ENCODE results near the gene PEX26.
"Not testable (repeated sequence)": the region's sequence is repeated elsewhere in the genome, so short reads cannot be mapped to it uniquely, and the experiment has no call there.

Gene PEX26

DNA sequence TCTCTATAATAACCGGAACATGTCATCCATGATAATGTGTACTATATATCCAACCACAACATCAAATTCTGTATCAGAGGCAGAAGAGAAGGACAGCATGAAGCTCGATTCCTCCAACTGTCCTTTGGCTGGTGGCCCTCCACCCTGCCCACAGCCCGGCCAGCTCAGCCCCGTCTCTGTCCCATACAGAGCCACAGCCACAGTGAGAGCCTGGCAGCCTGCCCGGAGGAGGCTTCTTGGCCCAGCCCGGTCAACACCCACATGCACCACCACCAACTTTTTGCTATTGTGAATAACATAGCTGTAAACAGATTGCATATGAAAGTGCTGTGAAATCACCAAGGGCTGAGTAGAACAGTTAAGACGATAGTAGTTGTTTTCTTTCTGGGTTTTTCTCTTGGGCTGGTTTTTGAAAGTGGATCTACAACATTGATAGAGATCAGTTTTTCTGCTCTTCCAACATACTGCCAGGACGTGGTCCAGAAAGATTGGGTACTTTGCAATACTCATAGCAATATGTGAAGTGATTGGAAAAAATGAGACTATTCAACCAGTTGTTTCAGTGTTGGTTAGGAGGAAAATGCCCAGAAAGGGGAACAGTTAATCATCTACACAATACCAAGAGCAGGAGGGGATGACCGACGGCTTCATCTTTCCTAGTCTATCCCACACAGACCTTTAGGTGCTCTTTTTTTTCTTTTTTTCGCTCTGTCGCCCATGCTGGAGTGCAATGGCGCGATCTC is 25.9 kb downstream of the PEX26 start:
- DNase-seq: no peak

GRCh38 chr22:18104566-18104965 is 26.8 kb downstream of the PEX26 start:
- DNase-seq: no peak

DNA sequence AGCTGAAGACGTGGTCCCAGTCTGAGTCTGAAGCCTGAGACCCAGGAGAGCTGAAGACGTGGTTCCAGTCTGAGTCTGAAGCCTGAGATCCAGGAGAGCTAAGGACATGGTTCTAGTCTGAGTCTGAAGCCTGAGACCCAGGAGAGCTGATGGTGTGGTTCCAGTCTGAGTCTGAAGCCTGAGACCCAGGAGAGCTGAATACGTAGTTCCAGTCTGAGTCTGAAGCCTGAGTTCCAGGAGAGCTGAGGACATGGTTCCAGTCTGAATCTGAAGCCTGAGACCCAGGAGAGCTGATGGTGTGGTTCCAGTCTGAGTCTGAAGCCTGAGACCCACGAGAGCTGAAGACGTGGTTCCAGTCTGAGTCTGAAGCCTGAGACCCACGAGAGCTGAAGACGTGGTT is 28.2 kb downstream of the PEX26 start:
- not testable (repeated sequence) for DNase-seq

DNA sequence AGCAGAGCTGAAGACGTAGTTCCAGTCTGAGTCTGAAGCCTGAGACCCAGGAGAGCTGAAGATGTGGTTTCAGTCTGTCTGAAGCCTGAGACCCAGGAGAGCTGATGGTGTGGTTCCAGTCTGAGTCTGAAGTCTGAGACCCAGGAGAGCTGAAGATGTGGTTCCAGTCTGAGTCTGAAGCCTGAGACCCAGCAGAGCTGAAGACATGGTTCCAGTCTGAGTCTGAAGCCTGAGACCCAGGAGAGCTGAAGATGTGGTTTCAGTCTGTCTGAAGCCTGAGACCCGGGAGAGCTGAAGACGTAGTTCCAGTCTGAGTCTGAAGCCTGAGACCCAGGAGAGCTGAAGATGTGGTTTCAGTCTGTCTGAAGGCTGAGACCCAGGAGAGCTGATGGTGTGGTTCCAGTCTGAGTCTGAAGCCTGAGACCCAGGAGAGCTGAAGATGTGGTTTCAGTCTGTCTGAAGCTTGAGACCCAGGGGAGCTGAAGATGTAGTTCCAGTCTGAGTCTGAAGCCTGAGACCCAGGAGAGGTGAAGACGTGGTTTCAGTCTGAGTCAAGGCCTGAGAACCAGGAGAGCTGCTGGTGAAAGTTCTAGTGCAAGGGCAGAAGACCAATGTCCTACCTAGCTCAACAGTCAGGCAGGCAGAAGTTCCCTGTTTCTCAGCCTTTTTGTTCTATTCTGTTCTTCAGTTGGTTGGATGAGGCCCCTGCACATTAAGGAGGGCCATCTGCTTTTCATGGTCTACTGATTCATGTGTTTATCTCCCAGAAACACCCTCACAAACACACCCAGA is 29.0 kb downstream of the PEX26 start:
- DNase-seq: not testable (repeated sequence)

GRCh38 chr22:18108187-18108586 is 30.4 kb downstream of the PEX26 start:
- DNase-seq: no peak

DNA sequence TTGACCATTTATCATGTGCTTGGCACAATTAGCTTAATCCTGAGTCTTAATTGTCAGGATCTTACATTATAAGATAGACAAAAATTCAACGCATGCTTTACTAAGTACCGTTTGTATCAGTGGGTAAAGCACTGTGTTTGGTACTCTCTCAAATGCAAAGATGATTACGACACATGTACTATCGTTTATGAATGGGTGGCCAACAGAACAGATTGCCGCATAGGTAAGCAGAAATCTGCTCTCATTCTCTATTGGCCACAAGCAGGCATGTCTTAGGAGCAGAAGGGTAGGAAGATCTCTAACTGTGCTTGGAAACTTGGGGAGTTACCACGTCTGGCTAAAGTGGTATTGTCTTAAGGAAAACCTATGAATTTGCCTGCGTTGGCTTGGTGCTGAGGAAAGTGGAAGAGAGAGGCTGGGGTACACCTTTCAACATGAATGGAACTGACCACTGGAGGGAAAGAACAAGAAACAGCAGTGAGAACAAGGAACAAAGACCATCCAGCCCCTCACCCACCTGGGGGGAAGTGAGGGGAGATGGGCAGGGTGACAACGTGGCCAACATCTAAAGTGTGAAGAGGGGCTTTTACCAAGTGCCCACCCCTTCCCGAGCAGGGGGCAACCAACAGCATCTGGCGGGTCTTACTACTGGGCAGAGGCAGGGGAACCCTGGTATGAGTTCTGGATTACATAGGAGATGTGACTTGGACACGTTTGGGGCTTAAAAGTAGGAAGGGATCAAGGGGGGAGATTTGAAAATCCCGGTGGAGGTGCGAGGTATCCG is 31.8 kb downstream of the PEX26 start:
- DNase-seq: no peak

GRCh38 chr22:18110194-18110953 is 32.6 kb downstream of the PEX26 start, which contains the start of gene TUBA8:
TSS of gene TUBA8 (plus strand) at chr22:18110809. CDS start at chr22:18110866, 57 bp downstream.
- DNase-seq: peak; percentile 4

DNA sequence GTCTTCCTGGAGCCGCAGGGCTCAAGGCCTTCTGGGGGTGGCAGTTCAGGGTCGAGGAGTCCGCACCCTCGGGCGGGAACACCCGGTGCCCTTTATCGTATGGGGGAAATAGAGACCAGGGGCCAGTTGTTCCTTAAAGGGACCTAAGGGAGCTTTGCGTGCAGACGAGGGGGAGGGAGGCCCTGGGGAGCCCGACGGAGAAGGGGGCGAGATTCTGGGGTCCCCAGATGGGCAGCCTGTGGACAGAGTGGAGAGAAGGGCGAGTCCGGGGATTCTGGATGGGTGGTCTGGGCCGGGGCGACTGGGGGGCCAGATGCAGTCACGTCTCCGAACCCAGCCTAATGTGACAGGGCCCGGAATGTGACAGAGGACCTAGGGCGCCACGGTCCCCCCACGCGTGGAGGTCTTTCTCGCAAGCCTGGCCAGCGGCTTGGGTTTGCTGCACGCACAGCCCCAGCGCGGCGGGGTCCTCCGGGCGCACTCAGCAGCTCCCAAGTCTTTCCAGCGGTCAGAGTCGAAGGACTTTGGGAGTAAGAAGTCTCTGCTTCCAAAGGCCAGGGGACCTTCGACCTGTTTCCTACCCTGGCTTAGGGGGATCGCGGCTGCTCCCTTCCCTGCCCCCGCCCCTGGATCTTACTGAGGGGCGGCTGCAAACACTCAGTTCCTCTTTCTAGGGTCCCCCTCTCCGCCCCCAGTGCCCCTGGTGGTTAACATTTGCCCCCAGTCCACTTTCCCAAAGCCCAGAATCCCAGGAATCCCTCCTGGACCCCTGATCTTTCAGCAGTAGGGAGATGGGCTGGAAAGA is 33.4 kb downstream of the PEX26 start:
- DNase-seq: no peak

DNA sequence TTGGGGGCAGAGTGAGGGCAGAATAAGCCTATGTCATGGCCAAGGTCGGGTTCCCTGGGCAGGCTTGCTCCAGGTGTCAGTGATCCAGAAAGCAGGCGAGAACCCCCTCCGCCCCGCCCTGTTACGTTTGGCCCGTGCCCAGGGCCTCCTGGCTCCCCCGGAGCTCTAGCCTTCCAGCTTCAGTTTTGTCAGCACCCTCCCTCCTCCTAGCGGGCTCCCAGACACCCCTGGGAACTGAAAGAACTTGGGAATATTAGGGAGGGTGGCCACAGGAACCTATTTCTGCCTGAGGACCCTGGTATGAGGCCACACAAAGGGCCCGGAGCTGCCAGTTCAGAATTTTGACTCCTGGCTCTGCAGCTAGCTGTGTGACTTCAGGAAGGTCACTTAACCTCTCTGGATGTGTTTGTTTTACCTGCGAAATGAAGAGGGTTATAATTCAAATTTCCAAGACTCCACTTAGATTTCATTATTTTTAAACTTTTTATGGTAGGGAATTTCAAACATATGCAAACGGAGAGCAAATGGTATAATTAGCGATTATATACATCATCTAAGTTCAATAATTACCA is 34.1 kb downstream of the PEX26 start:
- DNase-seq: no peak

- DNase-seq: no peak
Observed at GRCh38 chr22:18112440-18112839, 34.6 kb downstream of the PEX26 start.

- no peak for DNase-seq
Observed at GRCh38 chr22:18113680-18114394, 36.0 kb downstream of the PEX26 start.

GRCh38 chr22:18114495-18114894 is 36.7 kb downstream of the PEX26 start:
- DNase-seq: no peak

DNA sequence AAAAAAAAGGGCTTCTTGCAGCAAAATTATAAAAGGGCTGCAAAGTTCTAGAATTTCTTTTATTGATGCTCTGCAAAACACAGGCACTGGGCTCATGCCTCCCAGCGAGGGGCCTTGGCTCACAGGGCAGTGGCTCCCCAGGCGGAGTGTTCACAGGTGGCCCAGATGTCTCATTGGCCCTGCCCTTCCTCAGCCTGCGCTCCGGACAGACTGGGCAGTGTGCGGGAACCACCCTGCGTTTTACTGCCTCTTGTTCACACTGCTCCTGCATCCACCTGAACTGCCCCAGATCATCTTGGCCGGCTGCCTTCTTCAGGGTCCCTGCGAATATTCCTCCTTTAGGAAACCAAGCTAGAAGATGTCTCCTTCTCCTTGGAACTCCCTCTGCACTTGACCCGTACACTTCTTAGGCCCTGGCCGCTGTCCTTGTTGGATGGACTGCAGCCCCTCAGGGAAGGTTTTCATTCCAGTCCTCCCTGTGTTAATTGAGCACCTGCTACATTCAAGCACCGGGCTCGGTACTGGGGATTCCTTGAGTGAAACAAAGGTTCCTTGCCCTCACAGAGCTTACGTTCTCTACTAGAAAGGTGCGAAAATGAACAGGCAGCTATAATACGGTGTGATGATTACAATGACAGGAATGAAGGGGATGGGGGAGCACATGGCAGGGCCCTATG is 37.3 kb downstream of the PEX26 start:
- DNase-seq: no peak

DNA sequence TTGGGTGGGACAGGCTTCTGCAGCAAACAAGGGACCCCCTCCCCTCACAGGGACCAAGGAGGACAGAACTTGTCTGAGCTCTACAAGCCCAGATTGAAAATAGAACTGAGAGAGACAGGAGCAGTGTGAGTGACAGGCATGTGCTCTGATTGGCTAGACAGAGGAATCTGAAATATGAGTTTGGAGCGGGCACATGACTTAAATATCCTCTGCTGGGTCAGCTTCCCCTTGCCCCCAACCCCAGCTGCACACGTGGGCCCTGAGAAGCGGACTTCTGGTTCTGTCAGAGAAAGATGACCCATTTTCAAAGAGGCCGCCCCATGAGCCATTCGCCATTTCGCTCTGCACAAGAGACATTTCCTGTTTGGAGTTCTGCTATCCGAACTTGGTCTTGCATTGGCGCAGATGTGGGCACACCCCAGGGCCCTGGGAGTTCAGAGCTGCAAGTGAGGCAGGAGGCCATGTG is 38.1 kb downstream of the PEX26 start:
- no peak for DNase-seq

GRCh38 chr22:18116634-18117033 is 38.8 kb downstream of the PEX26 start:
- DNase-seq: no peak

- DNase-seq: no peak
Observed at GRCh38 chr22:18118345-18118915, 40.6 kb downstream of the PEX26 start.

GRCh38 chr22:18119409-18120110 is 41.8 kb downstream of the PEX26 start:
- no peak for DNase-seq

DNA sequence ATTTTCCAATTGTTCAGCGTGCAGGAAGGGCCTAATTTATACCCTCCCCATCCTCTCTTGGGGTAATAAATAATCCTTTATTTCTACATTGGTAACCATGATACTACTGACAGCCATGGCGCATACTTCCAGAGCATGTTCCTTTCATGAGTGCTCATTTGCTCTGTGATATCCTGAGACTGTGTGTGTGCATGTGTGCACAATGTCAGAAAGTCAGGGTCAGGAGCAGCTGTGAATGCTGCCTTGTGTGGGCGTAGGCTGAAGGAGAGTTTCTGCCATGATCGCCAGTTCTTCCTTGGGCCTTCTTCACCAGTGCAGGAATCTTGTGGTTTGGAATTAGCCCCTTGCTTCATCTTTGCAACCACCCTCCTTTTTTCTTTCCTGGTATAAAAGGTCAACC is 43.1 kb downstream of the PEX26 start:
- DNase-seq: no peak

DNA sequence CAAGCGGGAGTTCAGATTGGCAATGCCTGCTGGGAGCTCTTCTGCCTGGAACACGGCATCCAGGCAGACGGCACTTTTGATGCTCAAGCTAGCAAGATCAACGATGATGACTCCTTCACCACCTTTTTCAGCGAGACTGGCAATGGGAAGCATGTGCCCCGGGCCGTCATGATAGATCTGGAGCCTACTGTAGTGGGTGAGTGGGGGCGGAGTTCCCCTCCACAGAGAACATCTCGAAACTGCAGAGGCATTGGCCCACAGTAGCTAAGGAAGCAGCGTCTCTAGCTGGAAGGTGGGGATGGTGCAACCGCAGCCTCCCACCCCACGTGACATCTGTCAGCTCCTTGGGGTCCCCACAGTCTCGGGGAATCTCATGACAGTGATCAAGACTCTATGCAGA is 43.7 kb downstream of the PEX26 start:
- DNase-seq: no peak
